Stimulated activated naive CD8-positive, alpha-beta T cell treated with anti-CD3 and anti-CD28 coated beads, Interleukin-15, amount 100 ng/mL, for 72 hours (primary cell): Measurements from ENCODE around the gene CNMD.
A peak's percentile ranks its signal among the peaks of the same experiment; 100 is the strongest.

Experiments
- ATAC-seq: fragments of 150-1000 bp; cut with Tn5 transposase; 2 replicates; pipeline ENCODE4 v1.10.0; 2021; ENCODE audit warnings: mild to moderate bottlenecking, moderate library complexity
- DNase-seq, 2 donors: peaks; one replicate each; pipeline ENCODE4 v3.0.0; 2021 to 2022
- H3K27ac Mint-ChIP-seq, 2 donors: one replicate each; pipeline ENCODE4 v1.8.0; 2022; ENCODE audit warnings: mild to moderate bottlenecking in 2 of 2, mixed read lengths in 2 of 2, moderate library complexity in 2 of 2
- H3K27me3 Mint-ChIP-seq: one replicate; pipeline ENCODE4 v1.8.0; 2022; ENCODE audit warnings: mixed read lengths
- H3K4me1 Mint-ChIP-seq: one replicate; pipeline ENCODE4 v1.8.0; 2022; ENCODE audit warnings: mild to moderate bottlenecking, mixed read lengths
- H3K4me3 Mint-ChIP-seq, 2 donors: one replicate each; pipeline ENCODE4 v1.8.0; 2022; ENCODE audit warnings: mild to moderate bottlenecking in 2 of 2, mixed read lengths in 2 of 2, moderate library complexity in 1 of 2
- H3K9me3 Mint-ChIP-seq, 2 donors: one replicate each; pipeline ENCODE4 v1.8.0; 2022; ENCODE audit warnings: mixed read lengths in 2 of 2

CNMD gene

DNA sequence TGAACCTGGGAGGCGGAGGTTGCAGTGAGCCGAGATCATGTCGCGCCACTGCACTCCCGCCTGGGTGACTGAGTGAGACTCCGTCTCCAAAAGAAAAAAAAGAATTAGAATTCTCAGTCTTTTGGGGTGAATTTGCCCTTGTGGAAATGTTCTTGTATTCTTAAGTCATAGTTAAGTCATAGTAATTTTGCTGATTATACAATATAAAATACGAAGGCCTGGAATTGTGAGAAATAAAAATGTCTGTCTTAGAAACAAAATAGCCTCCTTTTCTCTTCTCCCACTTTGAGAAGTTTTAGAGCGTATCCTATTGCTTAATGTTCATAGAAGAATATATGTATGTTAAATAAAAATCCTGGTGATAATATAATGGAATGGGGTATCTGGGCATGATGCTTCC lies 68.9 kb downstream of the CNMD start:
- DNase-seq (no peak), ATAC-seq (no peak)
- no peak overlapping the region for H3K27ac Mint-ChIP-seq
- H3K4me1 Mint-ChIP-seq, result no peaks in the 10 kb centered on the region
- H3K4me3 Mint-ChIP-seq, result no peak overlapping the region
- no peaks in the 10 kb centered on the region for H3K9me3 Mint-ChIP-seq
- H3K27me3 Mint-ChIP-seq, result no peaks in the 10 kb centered on the region

DNA sequence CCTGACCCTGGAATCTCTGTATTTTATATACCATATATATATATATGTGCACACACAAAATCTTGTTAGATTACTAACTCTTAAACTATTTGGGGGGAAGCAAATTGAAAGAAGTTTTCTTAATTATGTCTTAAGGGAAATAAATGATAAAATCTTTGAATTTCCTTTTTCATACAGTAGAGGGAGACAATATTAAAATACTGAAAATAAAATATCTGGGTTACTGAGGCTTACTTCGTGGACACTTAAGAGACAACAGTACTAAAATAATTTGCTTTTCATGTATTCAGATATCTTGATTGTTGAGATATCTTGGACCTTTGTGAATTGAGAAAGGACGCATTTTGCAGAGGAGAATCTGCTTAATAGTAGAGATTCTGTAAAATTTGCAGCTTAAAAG lies 69.9 kb downstream of the CNMD start:
- Mint-ChIP-seq H3K27ac (no peak overlapping the region), H3K4me1 (no peaks in the 10 kb centered on the region), H3K9me3 (no peaks in the 10 kb centered on the region), H3K27me3 (no peaks in the 10 kb centered on the region), H3K4me3 (no peak overlapping the region)
- ATAC-seq (no peak), DNase-seq (no peak)

DNA sequence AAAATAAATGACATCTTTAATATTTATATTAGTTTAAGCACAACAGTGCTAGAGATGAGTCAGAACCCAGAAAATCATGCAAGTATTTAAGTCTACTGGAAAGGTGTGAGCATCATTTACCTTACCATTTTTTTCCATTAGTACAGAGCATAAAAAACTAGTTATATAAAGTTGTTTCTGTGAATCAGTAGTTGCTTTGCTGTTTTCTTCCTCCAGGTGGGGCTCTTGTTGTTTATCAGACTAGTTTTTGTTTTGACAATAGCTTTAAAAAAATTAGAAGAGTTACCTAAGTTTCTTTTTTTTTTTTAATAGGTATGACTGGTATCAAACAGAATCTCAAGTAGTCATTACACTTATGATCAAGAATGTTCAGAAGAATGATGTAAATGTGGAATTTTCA lies 74.3 kb downstream of the CNMD start:
- ATAC-seq (peak; percentile 49), DNase-seq (no peak)
- peak overlapping the region in 1 of 2 donors; percentile 57 for H3K27ac Mint-ChIP-seq
- H3K4me1 Mint-ChIP-seq, result no peaks in the 10 kb centered on the region
- no peaks in the 10 kb centered on the region for H3K9me3 Mint-ChIP-seq
- no peaks in the 10 kb centered on the region for H3K27me3 Mint-ChIP-seq
- no peak overlapping the region for H3K4me3 Mint-ChIP-seq

DNA sequence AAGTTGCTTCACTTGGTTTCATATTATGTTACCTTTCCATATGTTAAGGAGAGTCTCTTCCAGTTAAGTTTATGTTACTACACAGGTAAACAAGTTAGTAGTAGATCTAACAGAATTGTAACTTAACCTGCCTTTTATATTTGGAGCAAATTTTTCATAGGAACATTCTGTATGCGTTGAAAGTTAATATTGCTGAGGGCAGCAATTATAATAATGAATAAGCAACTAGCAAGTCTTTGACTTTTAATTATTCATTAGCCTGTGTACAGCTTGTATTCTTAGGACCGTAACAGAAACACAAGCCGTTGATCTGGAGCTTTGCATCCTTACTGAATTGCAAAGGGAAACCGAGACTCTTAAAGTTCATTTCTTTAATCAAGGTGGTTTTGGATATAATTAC lies 75.3 kb downstream of the CNMD start:
- Mint-ChIP-seq H3K27me3 (no peaks in the 10 kb centered on the region), H3K9me3 (no peaks in the 10 kb centered on the region), H3K27ac (no peak overlapping the region), H3K4me1 (no peaks in the 10 kb centered on the region), H3K4me3 (no peak overlapping the region)
- ATAC-seq (no peak), DNase-seq (no peak)

DNA sequence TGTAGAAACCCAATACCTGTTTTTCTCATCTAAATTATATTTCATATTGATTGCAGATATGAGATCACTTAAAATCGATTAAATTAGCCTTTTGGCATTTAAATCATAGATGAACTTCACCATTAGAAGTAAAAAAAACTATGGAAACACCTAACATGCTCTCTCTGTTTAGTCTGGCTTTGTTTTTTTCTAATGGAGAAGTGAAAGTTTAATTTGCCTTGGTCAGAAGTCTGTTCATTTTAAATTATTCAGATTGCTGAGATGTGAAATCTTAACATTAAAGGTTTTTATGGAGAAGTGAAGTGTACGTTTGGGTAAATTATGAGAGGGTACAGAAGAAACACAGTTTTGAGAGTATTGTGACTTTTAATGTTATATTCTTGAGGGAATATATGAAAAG lies 80.3 kb downstream of the CNMD start:
- no peak overlapping the region for H3K27ac Mint-ChIP-seq

More for the DNA sequence above, 80.3 kb downstream of the CNMD start:
- Mint-ChIP-seq H3K4me3 (no peak overlapping the region), H3K9me3 (no peaks in the 10 kb centered on the region), H3K4me1 (no peaks in the 10 kb centered on the region), H3K27me3 (no peaks in the 10 kb centered on the region)
- ATAC-seq (no peak), DNase-seq (no peak)
